DMS79 treated with DMSO at 0.1 percent for 48 hours (cell line): ENCODE measurements around the gene IRF4.

Experiments used
- DNase-seq: peaks from one replicate; lab custom pipeline; 2025; lab: John Stamatoyannopoulos, UW

Gene IRF4

GRCh38 chr6:391559-392440 lies at the start of gene IRF4:
Gene IRF4 (plus strand): TSS chr6:391752. CDS start chr6:393153, 1,401 bp downstream.
- no peak for DNase-seq

GRCh38 chr6:341914-342831 lies 49.4 kb upstream of the IRF4 start:
- DNase-seq = no peak

GRCh38 chr6:342832-343179 lies 48.7 kb upstream of the IRF4 start:
- no peak for DNase-seq

GRCh38 chr6:343226-343935 lies 48.2 kb upstream of the IRF4 start:
- DNase-seq = no peak

- DNase-seq = no peak
Observed at GRCh38 chr6:343960-344815, 47.4 kb upstream of the IRF4 start.

GRCh38 chr6:344816-345340 lies 46.7 kb upstream of the IRF4 start:
- no peak for DNase-seq

- DNase-seq = no peak
Observed at GRCh38 chr6:345747-346385, 45.7 kb upstream of the IRF4 start.

- DNase-seq = no peak
Observed at GRCh38 chr6:346386-347030, 45.0 kb upstream of the IRF4 start.

GRCh38 chr6:347232-347631 lies 44.3 kb upstream of the IRF4 start:
- DNase-seq = no peak

GRCh38 chr6:347951-348859 lies 43.3 kb upstream of the IRF4 start:
- DNase-seq = no peak

- no peak for DNase-seq
Observed at GRCh38 chr6:348860-349396, 42.6 kb upstream of the IRF4 start.

- DNase-seq = no peak
Observed at GRCh38 chr6:349491-349921, 42.0 kb upstream of the IRF4 start.

GRCh38 chr6:350371-350770 lies 41.2 kb upstream of the IRF4 start:
- DNase-seq = no peak

GRCh38 chr6:351011-351866 lies 40.3 kb upstream of the IRF4 start:
- no peak for DNase-seq

GRCh38 chr6:351867-352289 lies 39.7 kb upstream of the IRF4 start:
- no peak for DNase-seq

- DNase-seq = no peak
Observed at GRCh38 chr6:352474-352873, 39.1 kb upstream of the IRF4 start.

- no peak for DNase-seq
Observed at GRCh38 chr6:352896-353470, 38.6 kb upstream of the IRF4 start.
